HCT116 (cell line): Measurements from ENCODE around the gene SLC6A6. TPM values are rescaled to one million over a fixed set of nuclear protein-coding genes. Genes with fewer than 3 reads are reported as not detected.

Source experiments
- ATAC-seq: fragments of 200-7000 bp; cut with Tn5 transposase; 2 replicates; pipeline ENCODE4 v1.9.1; 2020; ENCODE audit warnings: mild to moderate bottlenecking, moderate library complexity
- BruUV-seq: library from RNA; stranded (reverse); fragments of 400-500 nt; replicated peaks from 2 replicates; lab custom pipeline; 2021; lab: Mats Ljungman, UMichigan
- CTCF ChIA-PET: fragments of 300-600 bp; sonication (Branson Sonifier 250); formaldehyde crosslinking; loops from one replicate; lab custom pipeline; 2021; ENCODE audit warnings: antibody characterized with exemption; lab: Charles Lee
- POLR2A ChIA-PET: fragments of 300-600, 350-600 bp; sonication (Branson Sonifier 250); formaldehyde crosslinking; loops from one replicate; lab custom pipeline; 2021; ENCODE audit warnings: antibody characterized with exemption; lab: Charles Lee
- RAD21 ChIA-PET, 2 experiments: fragments of 300-600 bp; sonication (Branson Sonifier 250); formaldehyde crosslinking; loops; one replicate each; lab custom pipeline; 2023; ENCODE audit warnings: low total read pairs in 2 of 2; ENCODE audit not compliant: uncharacterized antibody in 2 of 2, unreplicated experiment in 2 of 2, low non-redundant PET in 1 of 2; lab: Charles Lee
- DNase-seq: peaks from one replicate; pipeline ENCODE4 v3.0.0-alpha.2; 2010; ENCODE audit warnings: low read depth, low spot score
- H2AFZ ChIP-seq: fragments of 200-600 bp; shearing (Covaris generic), sonication (generic); 2 replicates; pipeline ENCODE4 v1.6.1; 2017; ENCODE audit warnings: low read depth, mixed run types, mixed read lengths, antibody characterized with exemption, low read length; ENCODE audit not compliant: poor library complexity, severe bottlenecking
- H3K27ac ChIP-seq: 2 replicates; pipeline ENCODE4 v1.5.1; 2012; ENCODE audit warnings: low read depth, low read length
- H3K27me3 ChIP-seq: fragments of 200-600 bp; sonication (generic); 2 replicates; pipeline ENCODE4 v1.6.1; 2016; ENCODE audit warnings: mixed run types, low read length, mixed read lengths; ENCODE audit not compliant: insufficient read depth
- H3K36me3 ChIP-seq, 2 experiments: fragments of 200-500 bp in 1 of 2; fragments of 200-600 bp in 1 of 2; sonication (Bioruptor generic) in 1 of 2; sonication (generic) in 1 of 2; 2 replicates each; pipeline versions ENCODE4 v1.5.1 to v1.6.1; 2014 to 2016; ENCODE audit warnings: low read length in 2 of 2, inconsistent platforms in 1 of 2, mixed read lengths in 1 of 2, mixed run types in 1 of 2; ENCODE audit not compliant: insufficient read depth in 2 of 2, control insufficient read depth in 1 of 2
- H3K4me1 ChIP-seq, 2 experiments: fragments of 200-600 bp in 1 of 2; sonication (generic) in 1 of 2; 2 replicates each; pipeline versions ENCODE4 v1.5.1 to v1.6.1; 2012 to 2017; ENCODE audit warnings: low read length in 2 of 2, inconsistent platforms in 1 of 2, mild to moderate bottlenecking in 1 of 2, mixed read lengths in 1 of 2, mixed run types in 1 of 2, moderate library complexity in 1 of 2; ENCODE audit not compliant: insufficient read depth in 2 of 2, control insufficient read depth in 1 of 2
- H3K4me2 ChIP-seq: fragments of 200-600 bp; sonication (generic); 2 replicates; pipeline ENCODE4 v1.6.1; 2017; ENCODE audit warnings: mixed run types, low read length, mixed read lengths
- H3K4me3 ChIP-seq, 2 experiments: fragments of 200-600 bp in 1 of 2; sonication (generic) in 1 of 2; replicated peaks in 1 of 2; 2 replicates each; pipeline ENCODE4 v1.5.1; 2011 to 2016; ENCODE audit warnings: low read length in 2 of 2, control low read depth in 1 of 2, low read depth in 1 of 2, mild to moderate bottlenecking in 1 of 2, mixed read lengths in 1 of 2, mixed run types in 1 of 2
- H3K79me2 ChIP-seq: fragments of 200-600 bp; sonication (generic); 2 replicates; pipeline ENCODE4 v1.6.1; 2017; ENCODE audit warnings: mild to moderate bottlenecking, mixed run types, low read length, moderate library complexity, mixed read lengths; ENCODE audit not compliant: insufficient read depth
- H3K9ac ChIP-seq: fragments of 200-600 bp; sonication (generic); 2 replicates; pipeline ENCODE4 v1.6.1; 2016; ENCODE audit warnings: low read length, mixed read lengths
- H3K9me2 ChIP-seq: fragments of 200-600 bp; sonication (generic), shearing (Covaris generic); 2 replicates; pipeline ENCODE4 v1.6.1; 2017; ENCODE audit warnings: mixed run types, mild to moderate bottlenecking, moderate library complexity; ENCODE audit not compliant: insufficient read depth
- H3K9me3 ChIP-seq, 2 experiments: fragments of 200-500 bp in 1 of 2; fragments of 200-600 bp in 1 of 2; sonication (Bioruptor generic) in 1 of 2; sonication (generic) in 1 of 2; 2 replicates each; pipeline ENCODE4 v1.6.1; 2014 to 2017; ENCODE audit warnings: low read length in 2 of 2, mixed read lengths in 2 of 2, inconsistent platforms in 1 of 2, low read depth in 1 of 2, mild to moderate bottlenecking in 1 of 2, mixed run types in 1 of 2, moderate library complexity in 1 of 2; ENCODE audit not compliant: control insufficient read depth in 1 of 2, insufficient read depth in 1 of 2
- H4K20me1 ChIP-seq: fragments of 200-600 bp; sonication (generic), shearing (Covaris generic); 2 replicates; pipeline ENCODE4 v1.6.1; 2017; ENCODE audit warnings: mixed run types, mild to moderate bottlenecking, moderate library complexity; ENCODE audit not compliant: insufficient read depth
- ATF3 ChIP-seq: IDR thresholded peaks from 2 replicates; pipeline ENCODE4 v1.6.1; 2012
- CBX3 ChIP-seq: IDR thresholded peaks from 2 replicates; pipeline ENCODE4 v1.6.1; 2012; ENCODE audit warnings: low read depth
- CTCF ChIP-seq, 3 experiments: fragments of 200-600 bp in 1 of 3; sonication (generic) in 1 of 3; IDR thresholded peaks in 2 of 3; conservative IDR thresholded peaks in 1 of 3; 2 replicates each; pipeline ENCODE4 v1.5.1; 2012 to 2017; ENCODE audit warnings: low read depth in 2 of 3, low read length in 2 of 3, antibody characterized with exemption in 1 of 3, borderline replicate concordance in 1 of 3, control low read depth in 1 of 3, mild to moderate bottlenecking in 1 of 3, mixed read lengths in 1 of 3, mixed run types in 1 of 3, moderate library complexity in 1 of 3; ENCODE audit not compliant: insufficient read depth in 1 of 3
- EGR1 ChIP-seq: IDR thresholded peaks from 2 replicates; pipeline ENCODE4 v1.6.1; 2012; ENCODE audit warnings: low read depth
- EZH2 ChIP-seq: fragments of 200-600 bp; sonication (generic); IDR thresholded peaks from 2 replicates; pipeline ENCODE4 v1.6.1; 2017; ENCODE audit warnings: antibody characterized with exemption, mixed run types
- EZH2phosphoT487 ChIP-seq: fragments of 200-600 bp; IDR thresholded peaks from 2 replicates; pipeline ENCODE4 v1.6.1; 2018; ENCODE audit warnings: antibody characterized with exemption, borderline replicate concordance
- JUND ChIP-seq: IDR thresholded peaks from 2 replicates; pipeline ENCODE4 v1.6.1; 2012
- POLR2A ChIP-seq: IDR thresholded peaks from 2 replicates; pipeline ENCODE4 v1.7.0; 2011; ENCODE audit warnings: borderline replicate concordance; ENCODE audit not compliant: insufficient read depth, insufficient read length; ENCODE audit errors: extremely low read depth
- RAD21 ChIP-seq: IDR thresholded peaks from 2 replicates; pipeline ENCODE4 v1.6.1; 2012; ENCODE audit warnings: low read depth, mild to moderate bottlenecking
- SRF ChIP-seq: IDR thresholded peaks from 2 replicates; pipeline ENCODE4 v1.6.1; 2012; ENCODE audit warnings: low read depth
- intact Hi-C: fragments of 100-400 bp; cut with micrococcal nuclease; formaldehyde crosslinking; loops from 2 replicates; pipeline ENCODE4 v1.10.0; 2022
- total RNA-seq: library from RNA; stranded (reverse); gene quantifications from one replicate; pipeline ENCODE4 v1.2.1, GENCODE V29; 2021; ENCODE audit not compliant: unreplicated experiment
- TF ChIP-seq, protein P1 (sequence below): IDR thresholded peaks from 2 replicates; pipeline ENCODE4 v1.6.1; 2011; ENCODE audit warnings: mild to moderate bottlenecking, low read length, moderate library complexity; ENCODE audit not compliant: insufficient replicate concordance; ENCODE audit errors: extremely low read depth

The SLC6A6 gene
- total RNA-seq, 1 experiment from 2014 or later = 36.3 TPM

DNA sequence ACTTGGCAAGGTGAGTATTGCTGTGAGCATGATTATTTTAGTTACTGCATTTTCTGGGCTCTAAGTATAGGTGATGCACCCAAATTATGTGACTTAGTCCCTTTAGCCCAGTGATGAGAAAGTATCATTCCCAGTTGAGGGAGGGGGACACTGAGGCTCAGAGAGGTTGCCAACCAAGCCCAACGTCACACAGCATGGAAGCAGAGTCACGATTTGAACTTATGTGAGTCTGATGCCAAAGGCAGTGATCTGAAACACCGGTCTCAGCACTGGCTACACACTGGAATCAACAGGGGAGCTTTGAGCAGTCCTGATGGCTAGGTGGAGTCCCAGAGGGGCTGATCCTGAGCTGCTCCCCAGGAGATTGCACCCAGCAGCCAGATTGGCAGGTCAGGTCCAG, 39.5 kb upstream of the SLC6A6 start:
- RAD21 ChIA-PET = no interaction called here

More for the DNA sequence above, 39.5 kb upstream of the SLC6A6 start:
- no peaks in the 10 kb centered on the region for H3K4me1 ChIP-seq
- no peaks in the 10 kb centered on the region for H3K27me3 ChIP-seq
- no peak overlapping the region for H2AFZ ChIP-seq
- H3K9me3 ChIP-seq = no peaks in the 10 kb centered on the region
- no peak overlapping the region for H3K4me2 ChIP-seq
- intact Hi-C loops = no loop called here
- H3K79me2 ChIP-seq = no peaks in the 10 kb centered on the region
- H3K4me3 ChIP-seq = no peak overlapping the region
- ATAC-seq (no peak), DNase-seq (no peak)
- no peak overlapping the region for H3K27ac ChIP-seq
- ChIA-PET POLR2A (no interaction called here), CTCF (no interaction called here)
- H4K20me1 ChIP-seq = no peaks in the 10 kb centered on the region
- H3K9me2 ChIP-seq = no peaks in the 10 kb centered on the region
- no TSS peak for BruUV-seq
- H3K9ac ChIP-seq = no peak overlapping the region
- no peaks in the 10 kb centered on the region for H3K36me3 ChIP-seq
- TF ChIP-seq CBX3 (no peak), SRF (no peak), CTCF (IDR thresholded peaks at IDR 0.05 in 2 of 3, conservative IDR thresholded peaks at IDR 0.05 in 1 of 3; ENCODE audit: borderline replicate concordance in 1 of 3, insufficient read depth in 1 of 3, low read depth in 2 of 3, low read length in 2 of 3) (no peak), RAD21 (no peak), EGR1 (no peak), JUND (no peak), ATF3 (no peak), POLR2A (no peak), EZH2 (no peak), EZH2phosphoT487 (no peak)
- TF ChIP-seq, protein P1, sequence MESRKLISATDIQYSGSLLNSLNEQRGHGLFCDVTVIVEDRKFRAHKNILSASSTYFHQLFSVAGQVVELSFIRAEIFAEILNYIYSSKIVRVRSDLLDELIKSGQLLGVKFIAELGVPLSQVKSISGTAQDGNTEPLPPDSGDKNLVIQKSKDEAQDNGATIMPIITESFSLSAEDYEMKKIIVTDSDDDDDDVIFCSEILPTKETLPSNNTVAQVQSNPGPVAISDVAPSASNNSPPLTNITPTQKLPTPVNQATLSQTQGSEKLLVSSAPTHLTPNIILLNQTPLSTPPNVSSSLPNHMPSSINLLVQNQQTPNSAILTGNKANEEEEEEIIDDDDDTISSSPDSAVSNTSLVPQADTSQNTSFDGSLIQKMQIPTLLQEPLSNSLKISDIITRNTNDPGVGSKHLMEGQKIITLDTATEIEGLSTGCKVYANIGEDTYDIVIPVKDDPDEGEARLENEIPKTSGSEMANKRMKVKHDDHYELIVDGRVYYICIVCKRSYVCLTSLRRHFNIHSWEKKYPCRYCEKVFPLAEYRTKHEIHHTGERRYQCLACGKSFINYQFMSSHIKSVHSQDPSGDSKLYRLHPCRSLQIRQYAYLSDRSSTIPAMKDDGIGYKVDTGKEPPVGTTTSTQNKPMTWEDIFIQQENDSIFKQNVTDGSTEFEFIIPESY = no peak
